HUES64 (cell line): Measurements from ENCODE around the gene APP.
A peak's percentile ranks its signal among the peaks of the same experiment; 100 is the strongest.

Source experiments
- H3K27ac ChIP-seq: 2 replicates; pipeline ENCODE4 v1.7.0; 2013; ENCODE audit warnings: low read depth, low read length, inconsistent platforms
- H3K27me3 ChIP-seq: 2 replicates; pipeline ENCODE4 v1.6.1; 2013; ENCODE audit warnings: mild to moderate bottlenecking, low read length; ENCODE audit not compliant: insufficient read depth
- H3K36me3 ChIP-seq: 2 replicates; pipeline ENCODE4 v1.6.1; 2013; ENCODE audit warnings: mild to moderate bottlenecking, low read length; ENCODE audit not compliant: insufficient read depth
- H3K4me1 ChIP-seq: 2 replicates; pipeline ENCODE4 v1.6.1; 2013; ENCODE audit warnings: mild to moderate bottlenecking, low read length, moderate library complexity; ENCODE audit not compliant: insufficient read depth
- H3K4me3 ChIP-seq: 2 replicates; pipeline ENCODE4 v1.5.1; 2013; ENCODE audit warnings: mild to moderate bottlenecking, low read length, moderate library complexity
- H3K9ac ChIP-seq: 2 replicates; pipeline ENCODE4 v1.6.1; 2013; ENCODE audit warnings: mild to moderate bottlenecking, low read depth, low read length
- H3K9me3 ChIP-seq: 2 replicates; pipeline ENCODE4 v1.6.1; 2013; ENCODE audit warnings: low read depth, low read length; ENCODE audit not compliant: insufficient read depth
- WGBS: fragments of 150-250, 120-280 bp; methylation state at CpG from one replicate; pipeline ENCODE4 v1.1.7; 2013; ENCODE audit warnings: missing lambda C conversion rate; 5-methylcytosine and 5-hydroxymethylcytosine counted together

Gene APP

DNA sequence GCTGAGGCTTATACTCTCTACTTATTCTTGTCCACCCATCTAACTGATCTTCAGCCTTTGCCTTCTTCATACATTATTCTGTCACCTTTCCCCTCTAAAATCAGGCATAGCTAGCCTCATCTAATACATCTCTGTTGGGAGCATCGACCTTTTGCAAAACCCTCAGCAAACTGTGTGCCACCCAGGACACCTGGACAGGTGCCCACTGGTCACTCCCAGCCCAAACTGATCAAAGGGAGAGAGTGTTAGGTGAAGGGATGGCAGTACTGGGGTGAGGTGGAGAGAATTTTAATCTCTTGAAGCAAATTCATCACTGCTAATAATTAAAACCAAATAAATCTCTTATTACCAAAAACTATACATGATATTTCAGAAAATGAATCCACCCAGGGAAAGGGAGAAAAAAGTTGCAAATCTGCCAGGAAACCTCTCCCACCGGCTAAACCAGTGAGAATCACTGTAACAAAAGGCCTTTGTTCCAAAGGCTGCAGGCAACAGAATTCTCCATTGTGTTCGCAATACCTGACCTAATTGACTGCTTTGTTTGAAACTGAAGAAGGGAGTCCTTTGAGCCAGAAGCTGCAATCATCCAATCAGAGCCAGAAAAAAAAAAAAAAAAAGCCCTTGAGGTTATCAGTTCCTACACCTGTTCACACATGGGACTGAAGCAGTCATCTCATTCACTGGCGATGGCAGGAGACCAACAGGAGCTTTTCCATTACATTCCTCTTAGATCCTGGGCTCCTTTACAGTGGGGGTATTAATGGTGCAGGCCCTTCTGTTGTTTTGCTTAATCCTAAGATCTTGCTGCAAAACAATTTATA, 172.6 kb downstream of the APP start:
- Histone ChIP-seq H3K9ac (peak overlapping the region; percentile 56), H3K36me3 (peaks cover 48% of the 10 kb centered on the region)

GRCh38 chr21:25995278-25995677, 175.3 kb downstream of the APP start:
- Histone ChIP-seq H3K27ac (no peak overlapping the region), H3K9ac (no peak overlapping the region), H3K9me3 (no peaks in the 10 kb centered on the region), H3K27me3 (no peaks in the 10 kb centered on the region), H3K4me3 (no peak overlapping the region), H3K4me1 (peaks cover 44% of the 10 kb centered on the region), H3K36me3 (peaks cover 61% of the 10 kb centered on the region)
- 95% methylated on average over 9 of the region's 9 CpGs for WGBS

More for the DNA sequence above, 172.6 kb downstream of the APP start:
- no peaks in the 10 kb centered on the region for H3K9me3 ChIP-seq
- H3K4me1 ChIP-seq: peaks cover 55% of the 10 kb centered on the region
- H3K27ac ChIP-seq: peak overlapping the region; percentile 95
- no peaks in the 10 kb centered on the region for H3K27me3 ChIP-seq
- 0 out of 2 replicates have a peak overlapping the region, but pooled peaks have one; percentile 16 for H3K4me3 ChIP-seq
- WGBS: 36% methylated on average over 4 of the region's 4 CpGs

DNA sequence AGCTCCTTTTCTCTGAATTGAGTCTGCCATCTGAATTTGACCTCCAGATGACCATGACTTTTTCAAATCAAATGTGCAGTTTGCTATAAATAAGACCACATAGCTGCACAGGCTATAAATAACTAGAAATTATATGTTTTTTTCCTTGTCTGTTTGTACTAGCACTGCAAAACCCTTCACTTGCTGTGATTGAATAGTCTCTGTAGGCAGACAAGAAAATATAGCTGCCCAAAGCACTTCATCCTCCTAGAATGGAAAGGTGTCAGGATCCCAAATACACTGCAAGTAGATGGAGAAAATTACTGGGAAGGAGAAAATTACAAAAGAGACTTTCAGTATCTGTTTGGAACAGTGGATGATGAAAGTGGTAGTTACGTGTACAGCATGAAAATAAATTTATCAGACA, 175.8 kb downstream of the APP start:
- H3K9ac ChIP-seq: no peak overlapping the region
- H3K9me3 ChIP-seq: no peaks in the 10 kb centered on the region
- peaks cover 66% of the 10 kb centered on the region for H3K36me3 ChIP-seq
- no peak overlapping the region for H3K27ac ChIP-seq
- no peak overlapping the region for H3K4me3 ChIP-seq
- no peaks in the 10 kb centered on the region for H3K27me3 ChIP-seq
- peaks cover 38% of the 10 kb centered on the region for H3K4me1 ChIP-seq
- WGBS: 100% methylated on average over 1 of the region's 1 CpG

DNA sequence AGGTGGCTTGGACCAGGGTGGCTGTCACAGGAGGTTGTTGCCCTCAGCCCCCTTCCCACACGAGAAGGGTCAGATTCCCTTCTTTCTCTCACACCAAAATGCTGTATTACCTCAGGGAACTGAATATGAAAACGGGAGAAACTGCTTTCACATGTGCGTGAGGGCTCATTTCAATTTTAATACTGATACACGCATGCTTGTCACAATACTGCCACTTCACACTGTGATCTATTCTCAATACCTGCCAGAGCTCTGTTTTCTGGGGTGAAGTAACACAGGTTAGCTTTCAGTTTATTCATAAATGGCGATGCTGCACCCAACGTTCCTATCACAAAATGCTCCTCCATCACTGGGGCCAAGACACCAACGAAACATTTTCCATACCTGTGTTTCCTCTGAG, 181.8 kb downstream of the APP start:
- Histone ChIP-seq H3K27me3 (no peaks in the 10 kb centered on the region), H3K4me3 (no peak overlapping the region), H3K9ac (no peak overlapping the region), H3K36me3 (peaks cover 62% of the 10 kb centered on the region), H3K9me3 (no peaks in the 10 kb centered on the region), H3K27ac (no peak overlapping the region), H3K4me1 (peaks cover 35% of the 10 kb centered on the region)
- WGBS: 98% methylated on average over 7 of the region's 7 CpGs

GRCh38 chr21:25987531-25987930, 183.0 kb downstream of the APP start:
- H3K36me3 ChIP-seq: peaks cover 61% of the 10 kb centered on the region
- no peaks in the 10 kb centered on the region for H3K27me3 ChIP-seq
- H3K4me3 ChIP-seq: no peak overlapping the region
- H3K4me1 ChIP-seq: peaks cover 36% of the 10 kb centered on the region
- peak overlapping the region; percentile 34; the same call in 1 of the 2 replicates for H3K27ac ChIP-seq
- no peaks in the 10 kb centered on the region for H3K9me3 ChIP-seq
- H3K9ac ChIP-seq: no peak overlapping the region
- WGBS: 94% methylated on average over 2 of the region's 2 CpGs

- Histone ChIP-seq H3K27me3 (no peaks in the 10 kb centered on the region), H3K27ac (peak overlapping the region; percentile 34; the same call in 1 of the 2 replicates), H3K4me3 (no peak overlapping the region), H3K36me3 (peaks cover 64% of the 10 kb centered on the region), H3K9me3 (no peaks in the 10 kb centered on the region), H3K4me1 (peaks cover 36% of the 10 kb centered on the region), H3K9ac (no peak overlapping the region)
- 70% methylated on average over 2 of the region's 2 CpGs for WGBS
Observed at GRCh38 chr21:25986928-25987327, 183.6 kb downstream of the APP start.

DNA sequence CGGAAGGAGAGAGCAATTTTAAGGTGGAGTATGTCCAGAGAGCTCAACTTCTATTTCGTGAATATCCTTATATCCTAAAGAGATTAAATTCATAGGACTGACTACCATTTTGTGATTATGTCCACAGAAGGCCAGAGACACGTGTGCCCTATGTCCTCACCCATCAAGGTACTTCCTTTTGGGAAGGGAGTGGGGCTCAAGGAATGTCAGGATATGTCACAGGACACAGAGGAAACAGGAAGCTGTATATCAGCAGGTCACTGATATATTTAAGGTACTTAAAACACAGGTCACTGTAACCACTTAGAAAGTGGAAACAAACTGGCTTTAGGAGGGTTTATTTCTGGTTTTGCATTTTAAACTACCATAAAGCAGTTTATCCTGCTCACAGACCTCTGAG, 184.6 kb downstream of the APP start:
- H3K36me3 ChIP-seq: peaks cover 68% of the 10 kb centered on the region
- WGBS: 100% methylated on average over 3 of the region's 3 CpGs
- no peak overlapping the region for H3K4me3 ChIP-seq

DNA sequence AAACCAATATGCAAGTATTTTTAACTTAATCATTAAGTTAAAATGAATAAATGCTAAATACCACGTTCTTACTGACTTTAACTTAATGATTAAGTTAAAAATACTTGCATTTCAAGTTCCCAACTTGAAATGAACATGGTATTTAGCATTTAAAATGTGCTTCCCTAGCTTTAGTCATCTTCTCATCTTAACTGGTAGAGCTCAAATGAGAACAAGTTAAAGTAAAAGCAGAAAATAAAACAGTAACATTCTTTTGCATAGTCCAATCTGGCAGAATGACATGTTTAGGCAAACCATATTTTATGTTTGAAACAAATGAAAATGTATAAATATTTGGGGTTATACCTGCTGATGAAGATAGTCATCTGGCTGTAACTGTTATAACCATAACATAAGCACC, 186.0 kb downstream of the APP start:
- Histone ChIP-seq H3K36me3 (peaks cover 69% of the 10 kb centered on the region), H3K4me3 (no peak overlapping the region), H3K9ac (no peak overlapping the region), H3K27me3 (no peaks in the 10 kb centered on the region), H3K9me3 (no peaks in the 10 kb centered on the region), H3K4me1 (peaks cover 36% of the 10 kb centered on the region), H3K27ac (no peak overlapping the region)
- WGBS: no CpG with 5 or more reads among the region's 1 CpG

More for the DNA sequence above, 184.6 kb downstream of the APP start:
- H3K4me1 ChIP-seq: peaks cover 36% of the 10 kb centered on the region
- H3K9ac ChIP-seq: no peak overlapping the region
- no peak overlapping the region for H3K27ac ChIP-seq
- H3K9me3 ChIP-seq: no peaks in the 10 kb centered on the region
- H3K27me3 ChIP-seq: no peaks in the 10 kb centered on the region

DNA sequence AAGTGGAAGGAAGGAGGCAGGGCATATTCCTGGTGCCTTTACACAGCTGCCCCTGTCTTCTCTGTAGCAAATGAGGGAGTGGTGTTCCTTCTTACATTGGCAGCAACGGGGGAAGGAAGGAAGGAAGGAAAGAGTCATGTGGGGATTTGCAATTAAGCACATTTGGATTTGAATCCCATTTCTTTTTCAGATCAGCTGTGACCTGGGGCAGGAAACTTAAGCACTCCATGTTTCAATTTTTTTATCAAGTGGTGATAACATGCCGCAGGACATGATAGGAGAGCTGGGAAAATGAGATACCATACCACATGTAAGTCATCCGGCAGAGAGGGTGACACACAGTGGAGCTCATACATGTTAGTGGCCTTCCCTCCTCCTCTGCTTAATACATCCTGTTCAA, 186.8 kb downstream of the APP start:
- WGBS: 80% methylated on average over 3 of the region's 3 CpGs
- Histone ChIP-seq H3K9ac (no peak overlapping the region), H3K4me3 (no peak overlapping the region), H3K9me3 (no peaks in the 10 kb centered on the region), H3K27ac (no peak overlapping the region), H3K27me3 (no peaks in the 10 kb centered on the region), H3K4me1 (peaks cover 34% of the 10 kb centered on the region), H3K36me3 (peaks cover 70% of the 10 kb centered on the region)

GRCh38 chr21:25980710-25981109, 189.9 kb downstream of the APP start:
- Histone ChIP-seq H3K27ac (no peak overlapping the region), H3K4me1 (peaks cover 21% of the 10 kb centered on the region), H3K4me3 (no peak overlapping the region), H3K36me3 (peaks cover 82% of the 10 kb centered on the region), H3K9ac (no peak overlapping the region), H3K9me3 (no peaks in the 10 kb centered on the region), H3K27me3 (no peaks in the 10 kb centered on the region)
- WGBS: 96% methylated on average over 3 of the region's 3 CpGs

DNA sequence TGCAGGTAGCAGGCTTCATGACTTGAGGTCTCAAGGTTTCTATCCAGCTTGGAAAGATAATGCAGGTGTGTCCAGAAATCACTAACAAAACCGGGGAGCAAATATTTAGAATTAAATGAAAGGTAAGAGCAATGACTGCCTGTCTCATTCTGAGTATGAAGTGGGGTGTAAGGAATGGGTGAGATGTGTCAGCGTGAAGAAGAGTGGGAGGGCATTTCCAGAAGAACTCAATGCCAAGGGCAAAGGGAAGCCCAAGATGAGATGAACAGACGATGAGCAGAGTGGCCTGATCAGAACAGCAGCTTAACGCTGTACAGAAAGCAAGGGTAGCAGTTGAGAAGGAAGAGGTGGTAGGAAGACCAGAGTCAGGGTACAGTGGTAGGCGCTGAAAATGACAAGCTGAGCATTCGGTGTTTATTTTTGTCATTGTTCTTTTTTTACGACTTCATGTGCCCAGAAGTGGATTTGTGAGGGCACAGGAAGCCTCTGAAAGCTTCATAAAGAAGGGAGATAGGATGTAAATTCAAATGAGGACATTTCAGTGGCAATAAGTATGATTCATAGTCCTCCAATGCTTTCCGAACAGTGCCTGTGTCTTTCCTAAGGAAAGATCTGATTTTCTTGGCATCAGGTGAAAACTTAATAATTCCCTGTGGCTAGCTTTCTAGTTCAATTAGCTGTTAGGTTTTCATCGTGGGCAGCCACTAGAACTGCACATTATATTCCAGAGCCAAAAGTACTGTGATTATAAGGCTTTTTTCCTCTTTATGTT, 190.5 kb downstream of the APP start:
- Histone ChIP-seq H3K36me3 (peaks cover 84% of the 10 kb centered on the region), H3K27ac (no peak overlapping the region), H3K4me1 (peaks cover 14% of the 10 kb centered on the region)

More for the DNA sequence above, 190.5 kb downstream of the APP start:
- no peak overlapping the region for H3K4me3 ChIP-seq
- H3K9ac ChIP-seq: no peak overlapping the region
- 94% methylated on average over 9 of the region's 9 CpGs for WGBS
- no peaks in the 10 kb centered on the region for H3K9me3 ChIP-seq
- H3K27me3 ChIP-seq: no peaks in the 10 kb centered on the region
